ENCODE data around the gene FNIP1.
"Not testable (repeated sequence)": the region's sequence is repeated elsewhere in the genome, so short reads cannot be mapped to it uniquely, and the experiment has no call there.

The FNIP1 gene

DNA sequence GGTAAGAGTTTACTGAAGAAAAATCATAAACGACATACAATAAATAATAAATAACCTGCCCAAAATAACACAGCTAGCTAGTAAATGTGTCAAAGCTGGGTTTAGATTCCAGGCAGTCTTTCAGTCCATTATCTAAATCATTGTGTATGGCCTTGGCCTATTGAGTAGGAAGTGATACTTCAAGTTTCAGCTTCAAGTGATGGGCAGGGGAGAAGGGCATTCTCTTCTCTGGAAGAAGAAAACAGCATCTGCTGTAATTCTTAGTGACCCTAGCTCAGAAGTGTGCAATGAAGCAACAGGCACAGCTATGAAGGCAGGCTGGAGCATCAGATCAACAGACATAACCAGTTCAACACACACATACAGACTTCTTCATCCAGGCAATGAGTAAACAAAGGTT lies 42.5 kb downstream of the FNIP1 start:
- no peak for DNase-seq (ENCODE audit: low spot score)
- no peak for FAIRE-seq

GRCh38 chr5:131751506-131751905 lies 45.3 kb downstream of the FNIP1 start:
- FAIRE-seq, result no peak
- DNase-seq (ENCODE audit: low spot score), result no peak

DNA sequence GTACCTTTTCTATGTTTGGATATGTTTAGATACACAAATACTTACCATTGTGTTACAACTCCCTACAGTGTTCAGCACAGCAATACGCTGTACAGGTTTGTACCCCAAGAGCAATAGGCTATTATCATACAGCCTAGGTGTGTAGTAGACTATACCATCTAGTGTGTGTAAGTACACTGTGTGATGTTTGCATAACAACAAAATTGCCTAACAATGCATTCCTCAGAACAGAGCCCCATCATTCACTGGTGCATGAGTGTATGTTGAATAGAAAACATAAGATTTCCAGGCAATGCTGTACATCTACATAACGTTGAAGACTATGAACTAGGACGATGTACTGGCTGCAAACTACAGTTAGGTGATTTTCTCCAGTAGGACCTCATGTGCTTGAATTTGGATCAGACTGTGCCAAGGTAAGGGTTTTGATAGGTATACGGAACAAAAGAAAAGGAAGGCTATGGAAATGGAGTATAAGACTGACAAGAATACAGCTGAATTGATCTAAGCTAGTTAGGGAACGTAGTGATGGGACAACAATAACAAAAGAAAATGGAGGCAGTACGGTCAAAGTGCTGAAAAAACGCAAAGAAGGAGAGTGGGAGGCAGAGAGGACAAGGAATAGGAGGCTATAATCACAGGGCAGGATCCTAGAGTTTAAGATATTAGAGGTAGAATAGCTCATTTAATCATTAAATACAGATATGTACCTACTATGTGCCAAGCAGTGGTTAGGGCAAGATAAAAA lies 46.9 kb downstream of the FNIP1 start:
- DNase-seq (ENCODE audit: low spot score), result no peak
- no peak for FAIRE-seq

DNA sequence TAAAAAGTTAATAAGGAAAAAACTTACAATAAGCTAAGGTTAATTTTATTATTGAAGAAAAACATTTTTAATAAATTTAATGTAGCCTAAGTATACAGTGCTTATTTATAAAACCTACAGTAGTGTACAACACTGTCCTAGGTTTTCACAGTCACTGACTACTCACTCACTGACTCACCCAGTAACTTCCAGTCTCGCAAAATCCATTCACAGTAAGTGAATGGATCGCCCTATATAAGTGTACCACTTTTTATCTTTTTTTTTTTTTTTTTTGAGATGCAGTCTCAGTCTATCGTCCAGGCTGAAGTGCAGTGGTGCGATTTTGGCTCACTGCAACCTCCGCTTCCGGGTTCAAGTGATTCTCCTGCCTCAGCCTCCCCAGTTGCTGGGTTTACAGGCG lies 47.7 kb downstream of the FNIP1 start:
- FAIRE-seq (peak; percentile 92), DNase-seq (ENCODE audit: low spot score) (peak; percentile 60)

DNA sequence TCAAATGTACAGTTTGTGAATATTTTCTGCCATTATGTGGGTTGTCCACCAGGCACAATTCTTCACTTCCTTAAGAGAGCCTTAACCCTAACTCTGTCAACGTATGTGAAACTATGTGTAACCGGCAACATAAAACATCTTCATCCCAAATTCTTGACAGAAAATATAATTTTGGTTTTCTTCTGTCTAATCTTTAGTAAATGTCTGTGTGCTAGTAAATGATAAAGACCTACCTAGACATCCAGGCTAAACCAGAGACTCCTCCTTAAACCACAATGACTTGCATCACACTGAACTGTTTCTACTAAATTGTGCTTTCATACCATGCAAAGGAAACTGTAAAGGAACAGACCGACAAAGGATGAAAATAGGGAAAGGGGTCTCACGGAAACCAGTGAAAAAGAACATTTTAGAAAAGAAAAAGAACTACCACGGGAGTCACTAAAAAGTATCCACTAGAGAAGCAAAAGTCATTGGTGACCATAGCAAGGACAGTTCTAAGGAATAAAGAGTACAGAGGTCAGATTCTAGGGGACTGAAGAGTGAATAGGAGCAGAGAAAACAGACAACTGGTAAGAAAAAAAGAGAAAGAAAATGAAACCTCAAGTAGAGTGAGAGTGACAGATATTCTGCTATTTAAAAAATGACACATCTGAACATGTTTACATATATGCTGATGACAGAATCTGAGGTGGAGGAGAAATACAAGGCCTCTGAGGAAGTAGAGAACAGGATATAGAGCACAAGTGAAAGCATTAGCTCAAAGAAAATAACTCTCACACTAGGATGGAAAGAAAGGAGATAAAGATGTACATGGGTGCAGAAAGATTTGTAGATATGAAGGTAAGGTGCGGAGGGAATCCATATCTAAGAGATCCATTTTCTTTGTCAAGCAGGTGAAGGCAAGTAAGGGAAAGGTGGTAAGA lies 49.4 kb downstream of the FNIP1 start:
- peak; percentile 39 for DNase-seq (ENCODE audit: low spot score)
- peak; percentile 89 for FAIRE-seq

DNA sequence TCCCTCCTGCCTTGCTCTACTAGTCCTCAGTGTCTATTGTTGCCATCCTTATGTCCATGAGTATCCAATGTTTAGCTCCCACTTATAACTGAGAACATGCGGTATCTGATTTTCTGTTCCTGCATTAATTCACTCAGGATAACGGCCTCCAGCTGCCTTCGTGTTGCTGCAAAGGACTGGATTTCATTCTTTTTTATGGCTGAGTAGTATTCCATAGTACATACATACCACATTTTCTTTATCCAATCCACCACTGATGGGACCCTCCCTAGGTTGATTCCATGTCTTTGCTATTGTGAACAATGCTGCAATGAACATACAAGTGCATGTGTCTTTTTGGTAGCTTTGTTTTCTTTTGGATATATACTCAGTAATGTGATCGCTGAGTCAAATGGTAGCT lies 50.4 kb downstream of the FNIP1 start:
- FAIRE-seq, result no peak
- DNase-seq (ENCODE audit: low spot score), result no peak

DNA sequence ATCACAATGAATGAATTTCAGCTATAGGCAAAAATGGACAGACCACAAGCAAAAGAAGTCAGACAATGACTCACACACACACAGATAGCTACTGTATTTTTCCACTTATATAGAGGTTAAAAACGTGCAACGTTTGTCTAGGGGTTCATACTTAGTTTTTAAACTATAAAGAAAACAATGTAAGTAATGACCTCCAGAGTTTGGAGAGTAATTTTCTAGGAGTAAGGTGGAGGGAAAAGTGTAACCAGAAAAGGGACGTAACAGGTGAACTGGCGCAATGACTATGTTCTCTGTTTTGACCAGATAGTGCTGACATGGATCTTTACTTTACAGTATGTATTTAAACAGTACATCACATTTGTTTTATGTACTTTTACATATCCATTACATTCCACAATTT lies 51.1 kb downstream of the FNIP1 start:
- peak; percentile 62 for FAIRE-seq

GRCh38 chr5:131745155-131745554 lies 51.7 kb downstream of the FNIP1 start:
- DNase-seq (ENCODE audit: low spot score) (no peak), FAIRE-seq (no peak)

More for the DNA sequence above, 51.1 kb downstream of the FNIP1 start:
- no peak for DNase-seq (ENCODE audit: low spot score)

DNA sequence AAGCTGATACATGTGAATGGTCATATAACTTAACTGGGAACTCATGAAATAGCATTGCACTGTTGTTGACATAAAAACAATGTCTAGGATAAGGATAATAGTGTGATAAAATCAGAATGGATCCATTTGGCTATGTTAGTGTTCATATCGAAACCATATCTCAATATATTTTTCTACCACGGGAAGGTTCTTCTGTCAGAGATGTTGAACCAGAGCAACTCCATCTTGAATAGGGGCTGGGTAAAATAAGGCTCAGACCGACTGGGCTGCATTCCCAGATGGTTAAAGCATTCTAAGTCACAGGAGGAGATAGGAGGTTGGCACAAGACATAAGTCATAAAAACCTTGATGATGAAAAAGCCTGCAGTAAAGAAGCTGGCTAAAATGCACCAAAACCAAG lies 56.3 kb downstream of the FNIP1 start:
- no peak for DNase-seq (ENCODE audit: low spot score)
- FAIRE-seq, result no peak

DNA sequence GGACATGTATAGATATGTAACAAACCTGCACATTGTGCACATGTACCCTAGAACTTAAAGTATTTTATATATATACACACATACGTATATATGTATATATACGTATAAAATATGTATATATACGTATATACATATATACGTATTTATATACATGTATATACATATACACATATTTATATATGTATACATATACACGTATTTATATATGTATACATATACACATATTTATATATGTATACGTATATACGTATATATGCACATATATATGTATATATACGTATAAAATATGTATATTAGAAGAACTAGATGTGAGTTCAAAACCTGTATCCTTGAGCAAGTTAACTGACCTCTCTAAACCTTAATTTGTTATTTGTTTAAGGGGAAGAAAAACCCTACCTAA lies 61.4 kb downstream of the FNIP1 start:
- DNase-seq (ENCODE audit: low spot score) (no peak), FAIRE-seq (peak; percentile 55)

DNA sequence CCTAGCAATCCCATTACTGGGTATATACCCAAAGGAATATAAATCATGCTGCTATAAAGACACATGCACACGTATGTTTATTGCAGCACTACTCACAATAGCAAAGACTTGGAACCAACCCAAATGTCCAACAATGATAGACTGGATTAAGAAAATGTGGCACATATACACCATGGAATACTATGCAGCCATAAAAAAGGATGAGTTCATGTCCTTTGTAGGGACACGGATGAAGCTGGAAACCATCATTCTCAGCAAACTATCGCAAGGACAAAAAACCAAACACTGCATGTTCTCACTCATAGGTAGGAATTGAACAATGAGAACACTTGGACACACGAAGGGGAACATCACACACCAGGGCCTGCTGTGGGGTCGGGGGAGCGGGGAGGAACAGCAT lies 61.9 kb downstream of the FNIP1 start:
- FAIRE-seq; DNase-seq (ENCODE audit: low spot score): not testable (repeated sequence)

GRCh38 chr5:131729292-131729691 lies 67.5 kb downstream of the FNIP1 start:
- DNase-seq (ENCODE audit: low spot score); FAIRE-seq: not testable (repeated sequence)

DNA sequence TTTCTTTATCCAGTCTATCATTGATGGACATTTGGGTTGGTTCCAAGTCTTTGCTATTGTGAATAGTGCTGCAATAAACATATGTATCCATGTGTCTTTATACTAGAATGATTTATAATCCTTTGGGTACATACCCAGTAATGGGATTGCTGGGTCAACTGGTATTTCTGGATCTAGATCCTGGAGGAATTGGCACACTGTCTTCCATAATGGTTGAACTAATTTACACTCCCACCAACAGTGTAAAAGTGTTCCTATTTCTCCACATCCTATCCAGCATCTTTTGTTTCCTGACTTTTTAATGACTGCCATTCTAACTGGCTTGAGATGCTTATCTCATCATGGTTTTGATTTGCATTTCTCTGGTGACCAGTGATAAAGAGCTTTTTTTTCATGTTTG lies 72.7 kb downstream of the FNIP1 start:
- FAIRE-seq; DNase-seq (ENCODE audit: low spot score): not testable (repeated sequence)

DNA sequence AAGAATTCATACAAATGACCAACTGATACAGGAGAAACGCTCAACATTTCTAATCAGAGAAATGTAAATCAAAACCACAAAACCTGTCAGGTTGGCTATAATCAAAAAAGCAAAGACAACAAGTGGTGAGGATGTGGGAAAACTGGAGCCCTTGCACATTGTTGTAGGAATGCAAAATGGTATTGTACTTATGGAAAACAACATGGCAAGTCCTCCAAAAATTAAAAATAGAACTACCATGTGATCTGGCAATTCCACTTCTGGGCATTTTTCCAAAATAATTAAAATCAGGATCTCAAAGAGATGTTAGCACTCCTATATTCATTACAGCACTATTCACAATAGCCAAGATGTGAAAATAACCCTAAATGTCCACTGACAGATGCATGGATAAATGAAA lies 76.1 kb downstream of the FNIP1 start:
- DNase-seq (ENCODE audit: low spot score) (no peak), FAIRE-seq (no peak)

DNA sequence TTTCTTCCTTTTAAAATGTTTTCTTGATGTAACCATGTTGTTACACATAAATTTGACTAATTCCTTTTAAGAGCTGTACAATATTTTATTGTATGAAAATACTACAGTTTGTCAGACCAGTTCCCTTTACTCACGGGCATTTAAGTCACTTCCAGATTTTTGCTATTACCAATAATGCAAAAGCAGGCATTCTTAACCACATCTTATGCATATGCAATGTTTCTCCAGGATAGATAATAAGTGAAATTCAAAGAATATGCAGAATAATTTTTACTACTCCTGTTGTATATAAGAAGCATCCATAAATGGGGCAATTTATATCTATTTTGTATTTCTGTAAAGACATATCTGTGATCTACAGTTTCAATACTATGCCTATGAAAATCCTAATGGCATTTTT lies 77.3 kb downstream of the FNIP1 start:
- FAIRE-seq, result no peak
- DNase-seq (ENCODE audit: low spot score), result no peak

GRCh38 chr5:131718487-131719014 lies 78.3 kb downstream of the FNIP1 start:
- no peak for DNase-seq (ENCODE audit: low spot score)
- FAIRE-seq, result no peak

GRCh38 chr5:131717164-131717563 lies 79.7 kb downstream of the FNIP1 start:
- FAIRE-seq; DNase-seq (ENCODE audit: low spot score): not testable (repeated sequence)

DNA sequence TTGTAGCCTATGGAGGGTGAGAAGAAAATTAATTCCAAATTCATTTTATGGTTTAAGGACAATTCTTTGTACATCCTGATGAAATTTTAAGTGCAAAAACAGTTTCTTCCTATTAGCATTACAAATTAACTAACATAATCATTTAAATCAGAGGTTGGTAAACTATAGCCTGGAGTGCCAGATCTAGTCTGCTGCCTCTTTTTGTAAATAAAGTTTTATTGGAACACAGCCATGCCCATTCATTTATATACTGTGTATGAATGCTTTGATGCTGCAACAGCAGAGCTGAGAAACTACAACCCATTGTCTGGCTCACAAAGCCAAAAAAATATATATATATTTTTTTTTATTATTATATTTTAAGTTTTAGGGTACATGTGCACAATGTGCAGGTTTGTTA lies 80.2 kb downstream of the FNIP1 start:
- no peak for FAIRE-seq
- no peak for DNase-seq (ENCODE audit: low spot score)

DNA sequence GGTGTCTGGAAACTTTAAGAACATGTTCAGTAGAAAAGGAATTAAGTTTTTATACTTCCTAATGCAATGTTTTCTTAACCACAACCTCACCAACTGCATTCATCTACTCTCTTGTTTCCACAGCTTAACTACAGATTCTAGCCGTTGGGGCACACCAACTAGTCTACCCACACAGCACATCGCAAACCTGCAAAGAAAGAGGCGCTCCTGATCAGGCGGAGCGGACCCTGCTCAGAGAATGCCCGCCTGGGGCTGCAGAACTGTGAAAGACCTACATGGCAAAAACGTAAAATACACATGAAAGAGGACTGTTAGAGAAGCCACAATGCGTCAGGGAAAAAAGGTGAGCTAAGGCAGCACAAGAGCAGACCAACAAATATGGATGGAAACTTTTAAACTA lies 86.4 kb downstream of the FNIP1 start:
- DNase-seq (ENCODE audit: low spot score) (no peak), FAIRE-seq (no peak)

GRCh38 chr5:131709043-131709442 lies 87.8 kb downstream of the FNIP1 start:
- FAIRE-seq, result no peak

DNA sequence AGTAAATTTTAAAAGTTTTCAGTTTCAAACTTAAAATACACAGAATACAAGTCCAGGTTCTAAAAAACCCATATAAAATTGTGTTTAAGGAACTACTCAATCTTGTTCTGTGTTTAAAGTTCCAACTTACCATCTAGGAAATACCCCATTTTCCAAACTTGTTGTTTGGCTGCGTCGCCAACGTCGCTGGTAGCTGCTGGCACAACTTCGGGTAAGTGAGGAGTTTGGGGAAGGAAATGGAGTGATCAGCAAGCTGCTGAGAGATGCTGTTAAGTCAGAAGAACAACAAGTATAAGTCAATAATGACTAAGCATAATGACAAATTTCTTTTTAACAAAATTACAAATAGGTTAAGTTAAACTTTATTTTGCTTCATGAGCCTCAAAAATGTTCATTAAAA lies 90.5 kb downstream of the FNIP1 start:
- DNase-seq (ENCODE audit: low spot score), result no peak

More at GRCh38 chr5:131709043-131709442, 87.8 kb downstream of the FNIP1 start:
- no peak for DNase-seq (ENCODE audit: low spot score)

GRCh38 chr5:131694926-131695325 lies 101.9 kb downstream of the FNIP1 start:
- DNase-seq (ENCODE audit: low spot score) (no peak), FAIRE-seq (no peak)

More for the DNA sequence above, 90.5 kb downstream of the FNIP1 start:
- no peak for FAIRE-seq

All from RCC 7860 (cell line).